Heart left ventricle (tissue), 16 donors: ENCODE results near the gene IQCF5. TPM values are rescaled to one million over a fixed set of nuclear protein-coding genes. Genes with fewer than 3 reads are reported as not detected.

Source experiments
- ATAC-seq, 4 donors: fragments of 200-7000 bp; cut with Tn5 transposase; one replicate each; pipeline ENCODE4 v1.9.1; 2020 to 2022; ENCODE audit warnings: moderate library complexity in 4 of 4, mild to moderate bottlenecking in 3 of 4, moderate number of reproducible peaks in 1 of 4
- DNase-seq, 5 donors: peaks; one replicate each; pipeline ENCODE4 v3.0.0-alpha.2; 2020
- H3K27ac ChIP-seq, 12 donors: fragments of 200-600 bp; sonication (generic) in 4 of 12; one replicate each; pipeline versions ENCODE4 v1.5.0 to v1.8.0; 2016 to 2022; ENCODE audit warnings: mild to moderate bottlenecking in 2 of 12
- H3K27me3 ChIP-seq, 9 donors: fragments of 200-600 bp; sonication (generic) in 2 of 9; one replicate each; pipeline versions ENCODE4 v1.5.1 to v1.8.0; 2016 to 2022; ENCODE audit warnings: mild to moderate bottlenecking in 3 of 9
- H3K36me3 ChIP-seq, 9 donors: fragments of 200-600 bp; sonication (generic) in 2 of 9; one replicate each; pipeline versions ENCODE4 v1.5.0 to v1.8.0; 2018 to 2022; ENCODE audit warnings: mild to moderate bottlenecking in 2 of 9
- H3K4me1 ChIP-seq, 12 donors: fragments of 200-600 bp; sonication (generic) in 4 of 12; one replicate each; pipeline versions ENCODE4 v1.5.0 to v1.8.0; 2016 to 2022; ENCODE audit warnings: mild to moderate bottlenecking in 3 of 12
- H3K4me3 ChIP-seq, 12 donors: fragments of 200-600 bp; sonication (generic) in 4 of 12; one replicate each; pipeline versions ENCODE4 v1.5.0 to v1.8.0; 2017 to 2022; ENCODE audit warnings: mild to moderate bottlenecking in 9 of 12, moderate library complexity in 4 of 12
- H3K9me3 ChIP-seq, 12 donors: fragments of 200-600 bp; sonication (generic) in 4 of 12; one replicate each; pipeline versions ENCODE4 v1.5.0 to v1.8.0; 2016 to 2022; ENCODE audit warnings: mild to moderate bottlenecking in 1 of 12
- CTCF ChIP-seq, 12 donors: fragments of 200-600 bp; sonication (generic) in 4 of 12; IDR thresholded peaks; one replicate each; pipeline versions ENCODE4 v1.5.0 to v1.8.0; 2018 to 2022; ENCODE audit warnings: antibody characterized with exemption in 12 of 12, mild to moderate bottlenecking in 5 of 12
- POLR2A ChIP-seq, 2 donors: fragments of 450-650 bp; IDR thresholded peaks; one replicate each; pipeline ENCODE4 v1.6.1; 2017; ENCODE audit warnings: antibody characterized with exemption in 2 of 2, mild to moderate bottlenecking in 2 of 2, moderate library complexity in 2 of 2
- WGBS, 4 donors: extraction: QIAGEN DNeasy Blood & Tissue Kit in 2 of 4; methylation state at CpG; one replicate each; pipeline versions ENCODE4 v1.1.5 to v1.1.7; 2013 to 2018; 5-methylcytosine and 5-hydroxymethylcytosine counted together
- intact Hi-C, 10 donors: fragments of 100-400 bp; cut with DNase I; formaldehyde crosslinking; loops; one replicate each; pipeline versions ENCODE4 v1.11.1 to v1.14.2; 2022
- polyA plus RNA-seq, 2 donors: library from polyadenylated mRNA; stranded (reverse); fragments of 200-250 nt; gene quantifications; one replicate each; pipeline ENCODE4 v1.2.3, GENCODE V29; 2013
- total RNA-seq, 9 donors: library from RNA; depleted of rRNA in 2 of 9; stranded (reverse); fragments of >200 nt in 2 of 9; fragmentation: NEBNext Ultra II Directional in 3 of 9; extraction: Animal tissue kit (Norgen Biotek cat#: 25700) in 3 of 9; gene quantifications; one replicate each; pipeline versions ENCODE4 v1.1.0 to v1.2.4, GENCODE V29; 2016 to 2023
- donor health status: ischemic (EF 13 %, LVEDD 7.1; RV severe dilation, severe dysfunction).
- donor health status: healthy with polysubstance abuse.
- donor health status: DM: no; HTN: yes; CAD: no.
- donor health status: DM: no; HTN: no; CAD: no.
- donor health status: ischemic (EF 25% LVEDD 6.9; RV normal size, moderate dysfunction).
- donor health status: ischemic (EF 25% LVEDD 5.7; RV mildly dilated, moderate dysfunction).
- donor health status: healthy.
- donor health status: DM: yes; HTN: yes; CAD: no.
- donor health status: ischemic (EF 35%, LVEDD 5.7; RV mildly dilated, moderate dysfunction).
- donor health status: nonischemic (EF 11% LVEDD 7.7; RV severe dilation, severe dysfunction).
- donor health status: DM: yes; HTN: yes; CAD: no.
- donor health status: PGD.
- donor health status: ischemic (EF 29% LVEDD 5.4; RV normal size, mild dysfunction).
- donor health status: nonischemic (EF 23%, LVEDD 6.1; RV moderate dilation, normal function).

Gene IQCF5
- total and polyA plus RNA-seq, 11 donors = not detected

GRCh38 chr3:51894939-51895338, 19.5 kb upstream of the IQCF5 start:
- Histone ChIP-seq H3K4me3 (no peak overlapping the region), H3K36me3 (no peaks in the 10 kb centered on the region), H3K4me1 (no peaks in the 10 kb centered on the region), H3K27me3 (peaks cover 0 to 6% (median 0%) of the 10 kb centered on the region in 9 donors), H3K27ac (no peak overlapping the region), H3K9me3 (no peaks in the 10 kb centered on the region)
- TF ChIP-seq CTCF (IDR thresholded peaks at IDR 0.05) = no peak
- no peak for TF ChIP-seq POLR2A (IDR thresholded peaks at IDR 0.05)
- WGBS, 4 donors = 89 to 94% (median 93%) methylated on average over 16 of the region's 16 CpGs; no CpG with 5 or more reads in 1 of the 4 donors
- no peak for DNase-seq
- intact Hi-C loops = no loop called here
- ATAC-seq = no peak

DNA sequence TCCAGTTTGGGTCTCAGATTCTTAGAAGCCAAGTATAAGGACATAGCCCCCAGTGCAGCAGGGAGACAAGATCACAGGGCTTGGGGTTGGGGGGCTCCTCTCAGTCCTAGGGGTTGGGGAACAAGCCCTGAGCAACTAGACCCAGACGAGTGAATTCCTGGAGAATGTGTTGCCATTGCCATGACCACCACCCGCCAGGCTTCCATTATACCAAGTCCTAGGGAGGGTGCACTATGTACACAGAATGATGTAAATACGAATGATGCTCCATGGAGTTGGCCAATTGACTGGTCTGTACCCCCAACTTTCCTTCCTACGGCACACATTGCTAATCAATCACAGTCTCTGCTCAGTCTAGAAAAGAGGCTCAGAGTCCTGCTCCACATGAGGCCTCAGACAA, 19.0 kb upstream of the IQCF5 start:
- no peak for TF ChIP-seq CTCF (IDR thresholded peaks at IDR 0.05)
- Histone ChIP-seq H3K36me3 (no peaks in the 10 kb centered on the region), H3K4me1 (no peaks in the 10 kb centered on the region), H3K4me3 (no peak overlapping the region), H3K27me3 (peaks cover 0 to 6% (median 0%) of the 10 kb centered on the region in 9 donors), H3K27ac (no peak overlapping the region), H3K9me3 (no peaks in the 10 kb centered on the region)
- intact Hi-C loops = no loop called here
- ATAC-seq (no peak), DNase-seq (no peak)
- WGBS, 4 donors = 75 to 98% (median 84%) methylated on average over 3 to 4 of the region's 4 CpGs

DNA sequence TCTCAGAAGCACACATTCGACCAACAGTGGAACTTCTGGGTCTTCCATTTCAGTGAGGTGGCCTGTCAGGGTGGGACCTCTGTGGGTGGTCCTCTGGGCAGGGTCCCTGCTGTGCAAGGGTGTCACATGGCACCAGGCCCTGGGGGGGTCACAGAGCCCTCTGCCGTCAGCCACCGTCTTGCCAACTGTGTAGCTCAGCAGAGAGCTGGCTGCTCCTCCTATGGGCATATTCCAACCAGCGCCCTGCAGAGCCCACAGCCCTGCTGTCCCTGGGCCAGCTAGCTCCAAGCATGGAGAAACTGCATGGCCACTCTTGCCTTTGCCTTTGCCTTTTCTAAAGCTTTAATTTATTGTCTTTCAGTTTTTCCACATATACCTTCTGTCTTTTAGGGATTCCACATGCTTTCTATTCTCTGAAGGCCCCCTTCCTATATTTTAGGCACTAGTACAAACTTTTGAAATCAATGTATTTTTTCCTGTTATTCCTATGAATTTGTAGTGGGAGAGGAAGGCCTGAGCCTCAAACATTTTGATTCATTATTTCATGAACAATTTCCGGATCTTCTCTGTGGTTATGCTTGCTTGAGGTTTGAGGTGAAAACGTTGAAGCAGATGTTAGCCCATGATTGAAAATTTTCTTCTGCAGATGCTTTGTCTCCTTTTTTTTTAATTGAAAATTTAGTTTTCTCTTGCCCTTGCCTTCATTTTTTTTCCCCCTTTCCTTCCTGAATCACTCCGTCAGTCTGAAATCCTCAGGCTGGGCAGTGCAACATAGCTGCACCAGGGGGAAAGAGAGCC, 16.0 kb upstream of the IQCF5 start:
- ATAC-seq (no peak), DNase-seq (no peak)
- Histone ChIP-seq H3K4me1 (no peaks in the 10 kb centered on the region), H3K9me3 (no peaks in the 10 kb centered on the region), H3K4me3 (no peak overlapping the region), H3K36me3 (no peaks in the 10 kb centered on the region), H3K27ac (no peak overlapping the region), H3K27me3 (peaks cover 0 to 6% (median 0%) of the 10 kb centered on the region in 9 donors)
- WGBS, 4 donors = 75 to 79% (median 76%) methylated on average over 7 of the region's 7 CpGs
- TF ChIP-seq POLR2A (IDR thresholded peaks at IDR 0.05) (no peak), CTCF (IDR thresholded peaks at IDR 0.05) (no peak)
- intact Hi-C loops = no loop called here

GRCh38 chr3:51888463-51889105, 13.2 kb upstream of the IQCF5 start:
- ATAC-seq (no peak), DNase-seq (no peak)
- H3K27me3 ChIP-seq = peaks cover 0 to 12% (median 0%) of the 10 kb centered on the region in 9 donors
- no peaks in the 10 kb centered on the region for H3K9me3 ChIP-seq
- intact Hi-C loops = no loop called here
- 91 to 94% (median 93%) methylated on average over 12 of the region's 12 CpGs for WGBS, 4 donors
- TF ChIP-seq CTCF (IDR thresholded peaks at IDR 0.05) = no peak
- TF ChIP-seq POLR2A (IDR thresholded peaks at IDR 0.05) = no peak
- H3K4me3 ChIP-seq = no peak overlapping the region
- H3K27ac ChIP-seq = no peak overlapping the region
- no peaks in the 10 kb centered on the region for H3K4me1 ChIP-seq
- no peaks in the 10 kb centered on the region for H3K36me3 ChIP-seq
